ENCODE measurements around the gene TGFBI. TPM values are rescaled to one million over a fixed set of nuclear protein-coding genes. Genes with fewer than 3 reads are reported as not detected.

TGFBI gene
- total and polyA plus RNA-seq, 9 of the 15 experiments (the other 6 are each of a cell fraction or from before 2014, with no cell fraction given): 0.05 to 0.62 (median 0.08) TPM; not detected in 6

- TF ChIP-seq IRF9 (tag; IDR thresholded peaks at IDR 0.05) (no peak), NR2C1 (IDR thresholded peaks at IDR 0.05) (no peak), NR2C1 (tag; IDR thresholded peaks at IDR 0.05) (no peak), BRF2 (IDR thresholded peaks at IDR 0.05; ENCODE audit: borderline replicate concordance, insufficient read depth, insufficient read length) (no peak), SRSF9 (IDR thresholded peaks at IDR 0.05; ENCODE audit: borderline replicate concordance, low read depth, low read length) (no peak), SMARCE1 (IDR thresholded peaks at IDR 0.05) (no peak), ZNF24 (IDR thresholded peaks at IDR 0.05) (no peak), ZFP1 (CRISPR knock-in tag; IDR thresholded peaks at IDR 0.05) (no peak), GABPA (tag; conservative IDR thresholded peaks at IDR 0.05; ENCODE audit: low read depth) (no peak), POLR2AphosphoS5 (IDR thresholded peaks at IDR 0.05; ENCODE audit: control insufficient read depth, insufficient read depth, low read depth, low read length) (no peak), NCOR1 (IDR thresholded peaks at IDR 0.05) (peak; percentile 17; the same call in 1 of the 2 replicates), ZKSCAN3 (CRISPR knock-in tag; IDR thresholded peaks at IDR 0.05) (no peak), POU5F1 (IDR thresholded peaks at IDR 0.05; ENCODE audit: borderline replicate concordance, low read depth, low read length, partially characterized antibody) (no peak), TCF3 (CRISPR knock-in tag; IDR thresholded peaks at IDR 0.05) (peak; percentile 68), KAT7 (CRISPR knock-in tag; IDR thresholded peaks at IDR 0.05; ENCODE audit: borderline replicate concordance) (no peak), CBFA2T3 (IDR thresholded peaks at IDR 0.05) (peak; percentile 52; the same call in 1 of the 2 replicates), RUNX1 (IDR thresholded peaks at IDR 0.05; ENCODE audit: low read depth) (no peak), MECOM (CRISPR knock-in tag; IDR thresholded peaks at IDR 0.05) (no peak), ZNF589 (CRISPR knock-in tag; IDR thresholded peaks at IDR 0.05; ENCODE audit: low read depth) (no peak), MYNN (IDR thresholded peaks at IDR 0.05) (no peak), MYNN (CRISPR knock-in tag; IDR thresholded peaks at IDR 0.05) (no peak), HDAC8 (tag; IDR thresholded peaks at IDR 0.05) (no peak), KAT8 (IDR thresholded peaks at IDR 0.05; ENCODE audit: low read depth) (no peak), GATA2 (CRISPR knock-in tag; IDR thresholded peaks at IDR 0.05) (no peak), ARID1B (IDR thresholded peaks at IDR 0.05) (peak; percentile 64), DLX4 (CRISPR knock-in tag; IDR thresholded peaks at IDR 0.05) (no peak), TAL1 (IDR thresholded peaks at IDR 0.05) (peak; percentile 29; the same call in 1 of the 2 replicates)
These were observed 42.8 kb upstream of the TGFBI start (continued) for GRCh38 chr5:135985951-135986350.
